HEK293 (cell line): Measurements from ENCODE around the gene KIF23.

Source experiments
- FEZF1 ChIP-seq: fragments of 450-650 bp; formaldehyde crosslinking; IDR thresholded peaks from 2 replicates; pipeline ENCODE4 v1.5.1; 2016; ENCODE audit warnings: missing biosample characterization, missing genetic modification characterization
- KLF10 ChIP-seq: fragments of 450-650 bp; IDR thresholded peaks from 2 replicates; pipeline ENCODE4 v1.5.1; 2018; ENCODE audit warnings: missing biosample characterization, mild to moderate bottlenecking, missing genetic modification characterization
- MEIS1 ChIP-seq: sonication (generic); formaldehyde crosslinking; IDR thresholded peaks from 2 replicates; pipeline ENCODE4 v1.8.1; 2022; ENCODE audit warnings: missing genetic modification reagents, mild to moderate bottlenecking, borderline replicate concordance
- TRIM28 ChIP-seq: IDR thresholded peaks from 2 replicates; pipeline ENCODE4 v1.6.1; 2011; ENCODE audit warnings: low read length, control low read depth, borderline replicate concordance
- ZBTB21 ChIP-seq: fragments of 450-650 bp; formaldehyde crosslinking; IDR thresholded peaks from 2 replicates; pipeline ENCODE4 v1.5.1; 2017; ENCODE audit warnings: missing biosample characterization, missing genetic modification characterization
- ZBTB8A ChIP-seq: fragments of 450-650 bp; formaldehyde crosslinking; IDR thresholded peaks from 2 replicates; pipeline ENCODE4 v1.5.1; 2016; ENCODE audit warnings: missing biosample characterization, missing genetic modification characterization
- ZNF146 ChIP-seq: fragments of 450-650 bp; formaldehyde crosslinking; IDR thresholded peaks from 2 replicates; pipeline ENCODE4 v1.5.1; 2016; ENCODE audit warnings: missing biosample characterization, missing genetic modification characterization
- ZNF311 ChIP-seq: fragments of 450-650 bp; formaldehyde crosslinking; IDR thresholded peaks from 2 replicates; pipeline ENCODE4 v1.5.1; 2017; ENCODE audit warnings: missing biosample characterization, missing genetic modification characterization, borderline replicate concordance
- ZNF324 ChIP-seq: fragments of 450-650 bp; formaldehyde crosslinking; IDR thresholded peaks from 2 replicates; pipeline ENCODE4 v1.5.1; 2016; ENCODE audit warnings: missing biosample characterization, missing genetic modification characterization
- ZNF514 ChIP-seq: fragments of 450-650 bp; formaldehyde crosslinking; IDR thresholded peaks from 2 replicates; pipeline ENCODE4 v1.5.1; 2016; ENCODE audit warnings: missing biosample characterization, missing genetic modification characterization
- ZNF529 ChIP-seq: fragments of 450-650 bp; formaldehyde crosslinking; IDR thresholded peaks from 2 replicates; pipeline ENCODE4 v1.5.1; 2017; ENCODE audit warnings: missing genetic modification characterization, missing biosample characterization; ENCODE audit not compliant: insufficient replicate concordance
- ZNF610 ChIP-seq: fragments of 450-650 bp; formaldehyde crosslinking; IDR thresholded peaks from 2 replicates; pipeline ENCODE4 v1.5.1; 2016; ENCODE audit warnings: missing biosample characterization, missing genetic modification characterization, borderline replicate concordance
- ZNF621 ChIP-seq: fragments of 450-650 bp; formaldehyde crosslinking; IDR thresholded peaks from 2 replicates; pipeline ENCODE4 v1.5.1; 2017; ENCODE audit warnings: missing biosample characterization, missing genetic modification characterization
- ZNF624 ChIP-seq: fragments of 450-650 bp; formaldehyde crosslinking; IDR thresholded peaks from 2 replicates; pipeline ENCODE4 v1.5.1; 2017; ENCODE audit warnings: missing biosample characterization, missing genetic modification characterization
- ZNF670 ChIP-seq: fragments of 450-650 bp; formaldehyde crosslinking; IDR thresholded peaks from 2 replicates; pipeline ENCODE4 v1.5.1; 2016; ENCODE audit warnings: missing biosample characterization, missing genetic modification characterization, low read depth
- ZNF768 ChIP-seq: fragments of 450-650 bp; formaldehyde crosslinking; IDR thresholded peaks from 2 replicates; pipeline ENCODE4 v1.5.1; 2018; ENCODE audit warnings: missing biosample characterization, mild to moderate bottlenecking, missing genetic modification characterization
- ZSCAN23 ChIP-seq: fragments of 450-650 bp; formaldehyde crosslinking; IDR thresholded peaks from 2 replicates; pipeline ENCODE4 v1.5.1; 2016; ENCODE audit warnings: missing biosample characterization, missing genetic modification characterization
- ZSCAN30 ChIP-seq: fragments of 450-650 bp; IDR thresholded peaks from 2 replicates; pipeline ENCODE4 v1.5.1; 2018; ENCODE audit warnings: missing biosample characterization, mild to moderate bottlenecking, missing genetic modification characterization, moderate library complexity
- ZXDB ChIP-seq: fragments of 450-650 bp; formaldehyde crosslinking; IDR thresholded peaks from 2 replicates; pipeline ENCODE4 v1.5.1; 2016; ENCODE audit warnings: missing biosample characterization, missing genetic modification characterization
- TF ChIP-seq, protein P1 (sequence below): IDR thresholded peaks from 2 replicates; pipeline ENCODE4 v1.6.1; 2011; ENCODE audit warnings: mild to moderate bottlenecking, low read depth, low read length, borderline replicate concordance
- TF ChIP-seq, protein P2 (sequence below): fragments of 450-650 bp; formaldehyde crosslinking; IDR thresholded peaks from 2 replicates; pipeline ENCODE4; 2016; ENCODE audit warnings: missing biosample characterization, missing genetic modification characterization
- TF ChIP-seq, protein P3 (sequence below): fragments of 450-650 bp; formaldehyde crosslinking; IDR thresholded peaks from 2 replicates; pipeline ENCODE4 v1.5.1; 2017; ENCODE audit warnings: missing biosample characterization, missing genetic modification characterization
- TF ChIP-seq, protein P4 (sequence below): fragments of 450-650 bp; IDR thresholded peaks from 2 replicates; pipeline ENCODE4 v1.5.1; 2018; ENCODE audit warnings: missing biosample characterization, missing genetic modification characterization
- TF ChIP-seq, protein P5 (sequence below): fragments of 450-650 bp; formaldehyde crosslinking; IDR thresholded peaks from 2 replicates; pipeline ENCODE4 v1.5.1; 2017; ENCODE audit warnings: missing biosample characterization, missing genetic modification characterization
- TF ChIP-seq, protein P6 (sequence below): fragments of 450-650 bp; formaldehyde crosslinking; IDR thresholded peaks from 2 replicates; pipeline ENCODE4 v1.5.1; 2016; ENCODE audit warnings: missing biosample characterization, missing genetic modification characterization
- TF ChIP-seq, protein P7 (sequence below): fragments of 450-650 bp; formaldehyde crosslinking; optimal IDR thresholded peaks from 2 replicates; pipeline ENCODE3; 2016; ENCODE audit warnings: missing biosample characterization, mild to moderate bottlenecking, missing genetic modification characterization

The KIF23 gene

DNA sequence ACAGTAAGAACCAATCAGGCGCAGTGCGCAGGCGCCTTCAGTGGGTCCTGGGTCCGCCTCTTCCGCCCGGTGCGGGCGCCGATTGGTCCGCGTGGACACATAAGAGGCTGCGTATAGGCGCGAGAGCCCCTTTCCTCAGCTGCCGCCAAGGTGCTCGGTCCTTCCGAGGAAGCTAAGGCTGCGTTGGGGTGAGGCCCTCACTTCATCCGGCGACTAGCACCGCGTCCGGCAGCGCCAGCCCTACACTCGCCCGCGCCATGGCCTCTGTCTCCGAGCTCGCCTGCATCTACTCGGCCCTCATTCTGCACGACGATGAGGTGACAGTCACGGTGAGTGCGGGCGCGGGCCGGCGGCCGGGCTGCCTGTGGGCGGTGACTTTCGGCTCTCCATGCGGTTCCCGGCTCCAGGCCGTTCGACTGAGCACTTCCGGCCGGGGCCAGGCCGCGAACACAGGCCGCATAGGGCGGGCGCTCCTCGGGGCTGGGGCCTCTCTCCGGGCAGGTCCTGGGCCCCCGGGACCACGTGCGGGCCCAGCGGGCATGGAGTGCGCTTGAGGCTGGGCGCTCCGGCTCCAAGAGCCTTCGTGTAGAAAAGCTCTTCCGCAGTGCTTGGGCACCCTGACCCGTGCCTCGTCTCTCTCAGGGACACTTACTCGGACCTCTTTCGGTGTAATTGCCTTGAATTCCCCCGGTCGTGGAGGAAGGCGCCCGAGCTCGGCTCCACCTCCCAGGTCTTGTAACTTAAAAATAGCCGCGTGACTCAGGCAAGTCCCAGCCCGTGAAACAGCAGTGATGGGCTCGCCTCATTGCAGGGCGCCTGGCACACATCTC, 38.8 kb downstream of the KIF23 start, which contains the start of gene RPLP1 (continued):
- TF ChIP-seq, protein P1, sequence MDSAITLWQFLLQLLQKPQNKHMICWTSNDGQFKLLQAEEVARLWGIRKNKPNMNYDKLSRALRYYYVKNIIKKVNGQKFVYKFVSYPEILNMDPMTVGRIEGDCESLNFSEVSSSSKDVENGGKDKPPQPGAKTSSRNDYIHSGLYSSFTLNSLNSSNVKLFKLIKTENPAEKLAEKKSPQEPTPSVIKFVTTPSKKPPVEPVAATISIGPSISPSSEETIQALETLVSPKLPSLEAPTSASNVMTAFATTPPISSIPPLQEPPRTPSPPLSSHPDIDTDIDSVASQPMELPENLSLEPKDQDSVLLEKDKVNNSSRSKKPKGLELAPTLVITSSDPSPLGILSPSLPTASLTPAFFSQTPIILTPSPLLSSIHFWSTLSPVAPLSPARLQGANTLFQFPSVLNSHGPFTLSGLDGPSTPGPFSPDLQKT = peak; percentile 56; the same call in 1 of the 2 replicates
- TF ChIP-seq ZNF529 (tag by site-specific recombination) = no peak
- peak; percentile 81 for TF ChIP-seq ZNF610 (tag by site-specific recombination)
- TF ChIP-seq ZXDB = peak; percentile 96
- TF ChIP-seq, protein P2, sequence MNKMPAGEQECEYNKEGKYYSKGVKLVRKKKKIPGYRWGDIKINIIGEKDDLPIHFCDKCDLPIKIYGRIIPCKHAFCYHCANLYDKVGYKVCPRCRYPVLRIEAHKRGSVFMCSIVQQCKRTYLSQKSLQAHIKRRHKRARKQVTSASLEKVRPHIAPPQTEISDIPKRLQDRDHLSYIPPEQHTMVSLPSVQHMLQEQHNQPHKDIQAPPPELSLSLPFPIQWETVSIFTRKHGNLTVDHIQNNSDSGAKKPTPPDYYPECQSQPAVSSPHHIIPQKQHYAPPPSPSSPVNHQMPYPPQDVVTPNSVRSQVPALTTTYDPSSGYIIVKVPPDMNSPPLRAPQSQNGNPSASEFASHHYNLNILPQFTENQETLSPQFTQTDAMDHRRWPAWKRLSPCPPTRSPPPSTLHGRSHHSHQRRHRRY (tag by site-specific recombination) = peak; percentile 93
- peak; percentile 94 for TF ChIP-seq ZNF324 (tag by site-specific recombination)
- TF ChIP-seq ZBTB21 (tag by site-specific recombination) = no peak
- peak; percentile 45; the same call in 1 of the 2 replicates for TF ChIP-seq KLF10 (tag by site-specific recombination)
- TF ChIP-seq ZBTB8A = peak; percentile 72
- TF ChIP-seq ZNF670 (tag by site-specific recombination) = no peak
- TF ChIP-seq, protein P3, sequence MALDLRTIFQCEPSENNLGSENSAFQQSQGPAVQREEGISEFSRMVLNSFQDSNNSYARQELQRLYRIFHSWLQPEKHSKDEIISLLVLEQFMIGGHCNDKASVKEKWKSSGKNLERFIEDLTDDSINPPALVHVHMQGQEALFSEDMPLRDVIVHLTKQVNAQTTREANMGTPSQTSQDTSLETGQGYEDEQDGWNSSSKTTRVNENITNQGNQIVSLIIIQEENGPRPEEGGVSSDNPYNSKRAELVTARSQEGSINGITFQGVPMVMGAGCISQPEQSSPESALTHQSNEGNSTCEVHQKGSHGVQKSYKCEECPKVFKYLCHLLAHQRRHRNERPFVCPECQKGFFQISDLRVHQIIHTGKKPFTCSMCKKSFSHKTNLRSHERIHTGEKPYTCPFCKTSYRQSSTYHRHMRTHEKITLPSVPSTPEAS (tag by site-specific recombination) = 0 out of 2 replicates have a peak, but pooled peaks have one; percentile 32
- TF ChIP-seq ZNF514 (tag by site-specific recombination) = no peak
- TF ChIP-seq ZNF621 (tag by site-specific recombination) = no peak
- TF ChIP-seq, protein P4, sequence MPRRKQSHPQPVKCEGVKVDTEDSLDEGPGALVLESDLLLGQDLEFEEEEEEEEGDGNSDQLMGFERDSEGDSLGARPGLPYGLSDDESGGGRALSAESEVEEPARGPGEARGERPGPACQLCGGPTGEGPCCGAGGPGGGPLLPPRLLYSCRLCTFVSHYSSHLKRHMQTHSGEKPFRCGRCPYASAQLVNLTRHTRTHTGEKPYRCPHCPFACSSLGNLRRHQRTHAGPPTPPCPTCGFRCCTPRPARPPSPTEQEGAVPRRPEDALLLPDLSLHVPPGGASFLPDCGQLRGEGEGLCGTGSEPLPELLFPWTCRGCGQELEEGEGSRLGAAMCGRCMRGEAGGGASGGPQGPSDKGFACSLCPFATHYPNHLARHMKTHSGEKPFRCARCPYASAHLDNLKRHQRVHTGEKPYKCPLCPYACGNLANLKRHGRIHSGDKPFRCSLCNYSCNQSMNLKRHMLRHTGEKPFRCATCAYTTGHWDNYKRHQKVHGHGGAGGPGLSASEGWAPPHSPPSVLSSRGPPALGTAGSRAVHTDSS = no peak
- no peak for TF ChIP-seq ZNF311 (tag by site-specific recombination)
- peak; percentile 84 for TF ChIP-seq ZSCAN30 (tag by site-specific recombination)
- peak; percentile 93 for TF ChIP-seq ZNF624 (tag by site-specific recombination)
- TF ChIP-seq ZNF768 (tag by site-specific recombination) = peak; percentile 47; the same call in 1 of the 2 replicates
- peak; percentile 19 for TF ChIP-seq FEZF1 (tag by site-specific recombination)
- TF ChIP-seq ZSCAN23 = peak; percentile 92
- TF ChIP-seq MEIS1 (CRISPR knock-in tag) = peak; percentile 62; the same call in 1 of the 2 replicates
- TF ChIP-seq ZNF146 (tag by site-specific recombination) = 0 out of 2 replicates have a peak, but pooled peaks have one; percentile 54
- TF ChIP-seq, protein P5, sequence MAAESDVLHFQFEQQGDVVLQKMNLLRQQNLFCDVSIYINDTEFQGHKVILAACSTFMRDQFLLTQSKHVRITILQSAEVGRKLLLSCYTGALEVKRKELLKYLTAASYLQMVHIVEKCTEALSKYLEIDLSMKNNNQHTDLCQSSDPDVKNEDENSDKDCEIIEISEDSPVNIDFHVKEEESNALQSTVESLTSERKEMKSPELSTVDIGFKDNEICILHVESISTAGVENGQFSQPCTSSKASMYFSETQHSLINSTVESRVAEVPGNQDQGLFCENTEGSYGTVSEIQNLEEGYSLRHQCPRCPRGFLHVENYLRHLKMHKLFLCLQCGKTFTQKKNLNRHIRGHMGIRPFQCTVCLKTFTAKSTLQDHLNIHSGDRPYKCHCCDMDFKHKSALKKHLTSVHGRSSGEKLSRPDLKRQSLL (tag by site-specific recombination) = peak; percentile 63; the same call in 1 of the 2 replicates
- TF ChIP-seq TRIM28 = no peak
- TF ChIP-seq, protein P6, sequence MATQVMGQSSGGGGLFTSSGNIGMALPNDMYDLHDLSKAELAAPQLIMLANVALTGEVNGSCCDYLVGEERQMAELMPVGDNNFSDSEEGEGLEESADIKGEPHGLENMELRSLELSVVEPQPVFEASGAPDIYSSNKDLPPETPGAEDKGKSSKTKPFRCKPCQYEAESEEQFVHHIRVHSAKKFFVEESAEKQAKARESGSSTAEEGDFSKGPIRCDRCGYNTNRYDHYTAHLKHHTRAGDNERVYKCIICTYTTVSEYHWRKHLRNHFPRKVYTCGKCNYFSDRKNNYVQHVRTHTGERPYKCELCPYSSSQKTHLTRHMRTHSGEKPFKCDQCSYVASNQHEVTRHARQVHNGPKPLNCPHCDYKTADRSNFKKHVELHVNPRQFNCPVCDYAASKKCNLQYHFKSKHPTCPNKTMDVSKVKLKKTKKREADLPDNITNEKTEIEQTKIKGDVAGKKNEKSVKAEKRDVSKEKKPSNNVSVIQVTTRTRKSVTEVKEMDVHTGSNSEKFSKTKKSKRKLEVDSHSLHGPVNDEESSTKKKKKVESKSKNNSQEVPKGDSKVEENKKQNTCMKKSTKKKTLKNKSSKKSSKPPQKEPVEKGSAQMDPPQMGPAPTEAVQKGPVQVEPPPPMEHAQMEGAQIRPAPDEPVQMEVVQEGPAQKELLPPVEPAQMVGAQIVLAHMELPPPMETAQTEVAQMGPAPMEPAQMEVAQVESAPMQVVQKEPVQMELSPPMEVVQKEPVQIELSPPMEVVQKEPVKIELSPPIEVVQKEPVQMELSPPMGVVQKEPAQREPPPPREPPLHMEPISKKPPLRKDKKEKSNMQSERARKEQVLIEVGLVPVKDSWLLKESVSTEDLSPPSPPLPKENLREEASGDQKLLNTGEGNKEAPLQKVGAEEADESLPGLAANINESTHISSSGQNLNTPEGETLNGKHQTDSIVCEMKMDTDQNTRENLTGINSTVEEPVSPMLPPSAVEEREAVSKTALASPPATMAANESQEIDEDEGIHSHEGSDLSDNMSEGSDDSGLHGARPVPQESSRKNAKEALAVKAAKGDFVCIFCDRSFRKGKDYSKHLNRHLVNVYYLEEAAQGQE (tag by site-specific recombination) = peak; percentile 72
- TF ChIP-seq, protein P7, sequence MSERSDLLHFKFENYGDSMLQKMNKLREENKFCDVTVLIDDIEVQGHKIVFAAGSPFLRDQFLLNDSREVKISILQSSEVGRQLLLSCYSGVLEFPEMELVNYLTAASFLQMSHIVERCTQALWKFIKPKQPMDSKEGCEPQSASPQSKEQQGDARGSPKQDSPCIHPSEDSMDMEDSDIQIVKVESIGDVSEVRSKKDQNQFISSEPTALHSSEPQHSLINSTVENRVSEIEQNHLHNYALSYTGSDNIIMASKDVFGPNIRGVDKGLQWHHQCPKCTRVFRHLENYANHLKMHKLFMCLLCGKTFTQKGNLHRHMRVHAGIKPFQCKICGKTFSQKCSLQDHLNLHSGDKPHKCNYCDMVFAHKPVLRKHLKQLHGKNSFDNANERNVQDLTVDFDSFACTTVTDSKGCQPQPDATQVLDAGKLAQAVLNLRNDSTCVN (tag by site-specific recombination) = peak; percentile 75
